IPS-18a (cell line): ENCODE results near the gene THBS3.
A peak's percentile ranks its signal among the peaks of the same experiment; 100 is the strongest.
"Not testable (repeated sequence)": the region's sequence is repeated elsewhere in the genome, so short reads cannot be mapped to it uniquely, and the experiment has no call there.

Experiments used
- H3K27ac ChIP-seq: one replicate; pipeline ENCODE4 v1.5.1; 2013; ENCODE audit warnings: low read length
- H3K27me3 ChIP-seq: one replicate; pipeline ENCODE4 v1.6.1; 2013; ENCODE audit warnings: mild to moderate bottlenecking, low read length; ENCODE audit not compliant: control insufficient read depth, insufficient read depth
- H3K36me3 ChIP-seq: one replicate; pipeline ENCODE4 v1.6.1; 2013; ENCODE audit warnings: low read depth, low read length; ENCODE audit not compliant: control insufficient read depth
- H3K4me1 ChIP-seq: one replicate; pipeline ENCODE4 v1.6.1; 2013; ENCODE audit warnings: low read depth, low read length; ENCODE audit not compliant: control insufficient read depth
- H3K4me3 ChIP-seq: one replicate; pipeline ENCODE4 v1.5.1; 2013; ENCODE audit warnings: low read length
- H3K9ac ChIP-seq: one replicate; pipeline ENCODE4 v1.6.1; 2013; ENCODE audit warnings: mild to moderate bottlenecking, low read length, moderate library complexity
- H3K9me3 ChIP-seq: one replicate; pipeline ENCODE4 v1.6.1; 2013; ENCODE audit warnings: low read depth, low read length; ENCODE audit not compliant: control insufficient read depth

THBS3 gene

GRCh38 chr1:155168105-155168445 lies 39.6 kb downstream of the THBS3 start:
- H3K27me3 ChIP-seq, H3K9me3 ChIP-seq, H3K27ac ChIP-seq, H3K9ac ChIP-seq: not testable (repeated sequence)
- peaks cover 16% of the 10 kb centered on the region for H3K36me3 ChIP-seq
- H3K4me3 ChIP-seq = peak overlapping the region; percentile 69
- H3K4me1 ChIP-seq = peaks cover 19% of the 10 kb centered on the region

GRCh38 chr1:155167166-155168104 lies 40.3 kb downstream of the THBS3 start:
- H3K4me1 ChIP-seq = peaks cover 18% of the 10 kb centered on the region
- no peak overlapping the region for H3K27ac ChIP-seq
- H3K36me3 ChIP-seq = peaks cover 16% of the 10 kb centered on the region
- H3K4me3 ChIP-seq = peak overlapping the region; percentile 69
- H3K9me3 ChIP-seq = no peaks in the 10 kb centered on the region
- H3K27me3 ChIP-seq = no peaks in the 10 kb centered on the region
- H3K9ac ChIP-seq = no peak overlapping the region

GRCh38 chr1:155166471-155167165 lies 41.1 kb downstream of the THBS3 start:
- Histone ChIP-seq H3K9ac (peak overlapping the region; percentile 9), H3K4me1 (peaks cover 12% of the 10 kb centered on the region), H3K27ac (no peak overlapping the region)

GRCh38 chr1:155166051-155166470 lies 41.6 kb downstream of the THBS3 start:
- Histone ChIP-seq H3K9me3 (no peaks in the 10 kb centered on the region), H3K9ac (peak overlapping the region; percentile 9), H3K4me3 (peak overlapping the region; percentile 53), H3K27ac (no peak overlapping the region), H3K36me3 (peaks cover 16% of the 10 kb centered on the region), H3K27me3 (no peaks in the 10 kb centered on the region), H3K4me1 (peaks cover 12% of the 10 kb centered on the region)

More at GRCh38 chr1:155166471-155167165, 41.1 kb downstream of the THBS3 start:
- H3K9me3 ChIP-seq = no peaks in the 10 kb centered on the region
- H3K27me3 ChIP-seq = no peaks in the 10 kb centered on the region
- H3K36me3 ChIP-seq = peaks cover 16% of the 10 kb centered on the region
- peak overlapping the region; percentile 69 for H3K4me3 ChIP-seq

DNA sequence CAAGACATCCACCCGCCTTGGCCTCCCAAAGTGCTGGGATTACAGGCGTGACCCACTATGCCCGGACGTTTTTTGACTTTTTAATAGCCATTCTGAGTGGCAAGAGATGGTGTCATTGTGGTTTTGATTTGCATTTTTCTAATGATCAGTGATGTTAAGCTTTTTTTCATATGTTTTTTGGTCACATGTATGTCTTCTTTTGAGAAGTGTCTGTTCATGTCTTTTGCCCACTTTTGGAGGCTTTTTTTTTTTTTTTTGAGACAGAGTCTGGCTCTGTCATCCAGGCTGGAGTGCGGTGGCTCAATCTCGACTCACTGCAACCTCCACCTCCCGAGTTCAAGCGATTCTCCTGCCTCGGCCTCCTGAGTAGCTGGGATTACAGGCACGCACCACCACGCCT lies 43.1 kb downstream of the THBS3 start:
- H3K36me3 ChIP-seq, H3K27me3 ChIP-seq, H3K4me3 ChIP-seq, H3K27ac ChIP-seq, H3K9ac ChIP-seq, H3K9me3 ChIP-seq: not testable (repeated sequence)
- peaks cover 12% of the 10 kb centered on the region for H3K4me1 ChIP-seq

GRCh38 chr1:155163785-155164184 lies 43.9 kb downstream of the THBS3 start:
- H3K9ac ChIP-seq, H3K9me3 ChIP-seq, H3K4me3 ChIP-seq, H3K27ac ChIP-seq, H3K36me3 ChIP-seq, H3K27me3 ChIP-seq: not testable (repeated sequence)
- H3K4me1 ChIP-seq = peaks cover 12% of the 10 kb centered on the region

- H3K4me1 ChIP-seq = peaks cover 12% of the 10 kb centered on the region
- not testable (repeated sequence) for H3K36me3 ChIP-seq, H3K9me3 ChIP-seq, H3K9ac ChIP-seq, H3K4me3 ChIP-seq, H3K27me3 ChIP-seq, H3K27ac ChIP-seq
Observed at GRCh38 chr1:155162631-155163030, 45.1 kb downstream of the THBS3 start.

DNA sequence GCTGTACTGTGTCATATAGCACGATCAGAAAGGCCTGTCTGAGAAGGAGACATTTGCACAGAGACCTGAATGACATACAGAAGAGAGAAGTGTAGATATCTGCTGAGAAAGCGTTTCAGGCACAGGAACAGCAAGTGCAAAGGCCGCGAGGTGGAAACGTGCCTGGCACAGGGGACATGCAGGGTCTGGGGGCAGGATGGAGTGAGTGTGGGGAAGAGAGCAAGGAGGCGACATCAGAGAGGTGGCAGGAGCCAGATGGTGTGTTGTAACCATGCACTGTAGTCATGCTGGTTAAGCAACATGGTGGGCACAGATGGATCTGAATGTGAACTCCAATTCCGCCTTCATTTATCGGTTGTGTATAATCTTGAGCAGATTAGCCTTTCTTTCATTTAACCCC lies 47.6 kb downstream of the THBS3 start:
- no peak overlapping the region for H3K27ac ChIP-seq
- no peaks in the 10 kb centered on the region for H3K27me3 ChIP-seq
- H3K4me1 ChIP-seq = no peaks in the 10 kb centered on the region
- H3K9ac ChIP-seq = no peak overlapping the region
- H3K36me3 ChIP-seq = no peaks in the 10 kb centered on the region
- no peaks in the 10 kb centered on the region for H3K9me3 ChIP-seq
- no peak overlapping the region for H3K4me3 ChIP-seq

DNA sequence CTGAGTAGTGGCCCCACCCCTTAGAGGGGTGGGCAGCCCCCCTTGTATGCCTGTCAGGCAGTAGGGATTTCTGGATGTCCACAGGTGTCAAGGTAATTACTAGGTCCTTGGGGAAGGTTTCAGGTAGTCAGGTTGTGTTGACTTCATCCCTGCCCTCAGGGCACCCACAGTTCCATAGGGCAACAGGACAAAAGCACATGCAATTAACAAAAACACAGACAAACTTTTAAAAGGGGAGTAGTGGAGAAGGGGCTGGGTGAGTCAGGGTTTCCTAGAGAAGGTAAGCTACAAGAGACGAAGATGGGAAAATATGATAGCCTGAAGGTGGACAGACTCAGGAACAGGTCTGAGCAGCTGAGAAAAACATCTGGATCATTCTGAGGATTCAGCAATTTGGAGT lies 48.7 kb downstream of the THBS3 start:
- Histone ChIP-seq H3K36me3 (no peaks in the 10 kb centered on the region), H3K9me3 (no peaks in the 10 kb centered on the region), H3K4me3 (no peak overlapping the region), H3K9ac (no peak overlapping the region), H3K27ac (no peak overlapping the region), H3K27me3 (no peaks in the 10 kb centered on the region), H3K4me1 (no peaks in the 10 kb centered on the region)

GRCh38 chr1:155155996-155156643 lies 51.6 kb downstream of the THBS3 start:
- not testable (repeated sequence) for H3K36me3 ChIP-seq, H3K9me3 ChIP-seq, H3K27ac ChIP-seq, H3K9ac ChIP-seq, H3K27me3 ChIP-seq, H3K4me1 ChIP-seq, H3K4me3 ChIP-seq
